GM21619 (cell line): ENCODE data around the gene ACVR1.
"Not testable (repeated sequence)": the region's sequence is repeated elsewhere in the genome, so short reads cannot be mapped to it uniquely, and the experiment has no call there.

Source experiments
- ATAC-seq: cut with Tn5 transposase; IDR thresholded peaks from one replicate; pipeline ENCODE4 v1.9.1; 2021; ENCODE audit not compliant: unreplicated experiment

Gene ACVR1

GRCh38 chr2:157894694-157895435, 18.7 kb upstream of the ACVR1 start:
- no peak for ATAC-seq

GRCh38 chr2:157893611-157894010, 17.5 kb upstream of the ACVR1 start:
- no peak for ATAC-seq

DNA sequence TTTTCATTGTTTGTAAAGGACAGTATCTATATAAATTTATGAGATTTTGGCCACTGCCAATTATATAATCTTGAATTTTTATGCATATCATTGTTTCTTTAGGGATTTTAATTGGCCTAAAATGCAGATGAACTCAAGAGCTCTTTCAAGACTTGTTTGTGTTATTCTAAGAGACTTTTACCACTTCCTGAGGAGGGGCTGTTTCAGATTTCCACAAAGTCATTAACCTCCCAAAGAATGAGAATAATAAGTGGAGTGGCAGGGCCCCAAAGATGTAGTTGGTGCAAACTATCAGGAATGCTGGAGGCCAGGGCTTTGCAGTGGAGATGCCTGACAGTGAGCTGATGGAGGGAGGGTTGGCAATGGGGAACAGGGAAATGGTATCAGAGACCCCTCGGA, 15.5 kb upstream of the ACVR1 start:
- no peak for ATAC-seq

GRCh38 chr2:157890969-157891642, 15.0 kb upstream of the ACVR1 start:
- ATAC-seq = no peak

GRCh38 chr2:157887946-157888345, 11.8 kb upstream of the ACVR1 start:
- ATAC-seq = no peak

DNA sequence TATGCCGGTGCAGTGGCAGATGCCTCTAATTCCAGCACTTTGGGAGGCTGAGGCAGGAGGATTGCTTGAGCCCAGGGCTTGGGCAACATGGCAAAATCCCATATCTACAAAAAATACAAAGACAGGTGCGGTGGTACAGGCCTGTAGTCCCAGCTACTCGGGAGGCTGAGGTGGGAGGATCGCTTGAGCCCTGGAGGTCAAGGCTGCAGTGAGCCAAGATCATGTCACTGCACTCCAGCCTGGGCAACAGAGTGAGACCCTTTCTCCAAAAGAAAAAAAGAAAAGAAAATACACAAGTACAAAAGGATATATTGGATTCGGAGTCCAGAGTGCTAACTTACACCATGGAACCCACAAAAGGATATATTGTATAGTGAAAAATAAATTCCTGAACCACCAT, 8.4 kb upstream of the ACVR1 start:
- ATAC-seq = not testable (repeated sequence)

DNA sequence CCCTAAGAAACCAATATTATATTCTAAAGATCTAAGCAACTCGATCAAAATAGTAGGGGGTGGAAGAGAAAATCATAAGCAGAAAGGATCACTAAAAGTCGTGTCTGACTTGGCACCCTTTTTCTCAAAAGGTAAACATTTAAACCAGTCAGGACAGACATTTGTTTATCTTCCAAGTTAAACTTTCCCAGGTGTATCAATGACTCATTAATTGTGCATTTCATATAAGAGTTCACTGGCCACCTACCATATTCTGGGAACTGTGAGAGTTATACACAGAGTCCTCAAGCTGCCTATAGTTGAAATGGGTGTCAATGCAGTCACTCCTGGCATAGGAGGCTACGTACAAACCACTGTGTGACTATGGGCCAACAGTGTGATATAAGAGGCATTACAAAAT, 4.8 kb upstream of the ACVR1 start:
- ATAC-seq = no peak

- no peak for ATAC-seq
Measured at GRCh38 chr2:157877761-157878400, 1.8 kb upstream of the ACVR1 start.

DNA sequence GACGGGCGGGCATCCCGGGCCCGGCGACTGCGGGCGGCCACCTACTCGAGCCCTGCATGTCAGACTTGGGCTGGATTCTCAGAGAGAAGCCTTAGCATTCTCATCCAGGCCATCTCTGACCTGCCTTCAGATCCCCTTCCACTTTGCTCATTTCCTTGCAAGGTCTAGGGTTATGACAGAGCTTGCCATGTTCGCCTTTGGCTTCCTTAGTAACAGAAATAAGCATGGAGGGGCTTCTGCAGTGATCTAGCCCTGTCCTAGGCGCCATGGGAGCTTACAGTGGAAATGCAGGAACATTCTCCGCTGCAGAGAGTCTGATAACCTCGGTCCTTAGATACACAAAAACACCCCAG, 632 bp upstream of the ACVR1 start:
- no peak for ATAC-seq

DNA sequence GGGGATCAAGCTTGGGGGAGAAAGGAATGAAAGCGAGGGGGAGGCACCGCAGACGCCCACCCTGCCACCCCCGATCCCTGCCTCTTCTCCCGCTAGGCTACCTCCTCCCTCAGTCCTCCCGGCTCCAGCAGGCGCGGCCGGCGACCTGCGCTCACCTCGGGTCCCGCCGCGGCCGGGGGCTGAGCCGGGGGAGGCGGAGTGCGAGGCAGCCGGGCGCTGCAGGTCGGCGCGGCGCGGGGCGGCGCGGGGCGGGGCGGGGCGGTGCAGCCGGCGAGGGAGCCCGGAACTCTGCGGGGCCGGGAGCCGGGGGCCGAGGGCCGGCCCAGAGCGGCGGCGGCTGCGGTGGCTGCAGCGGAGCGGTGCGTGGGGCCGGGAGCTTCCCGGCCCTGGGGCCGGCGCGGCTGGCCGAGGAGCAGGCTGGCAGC, 477 bp downstream of the ACVR1 start:
- peak; percentile 35 for ATAC-seq

- no peak for ATAC-seq
Measured at GRCh38 chr2:157874997-157875640, 1.0 kb downstream of the ACVR1 start.

GRCh38 chr2:157874348-157874747, 1.8 kb downstream of the ACVR1 start:
- ATAC-seq = no peak

DNA sequence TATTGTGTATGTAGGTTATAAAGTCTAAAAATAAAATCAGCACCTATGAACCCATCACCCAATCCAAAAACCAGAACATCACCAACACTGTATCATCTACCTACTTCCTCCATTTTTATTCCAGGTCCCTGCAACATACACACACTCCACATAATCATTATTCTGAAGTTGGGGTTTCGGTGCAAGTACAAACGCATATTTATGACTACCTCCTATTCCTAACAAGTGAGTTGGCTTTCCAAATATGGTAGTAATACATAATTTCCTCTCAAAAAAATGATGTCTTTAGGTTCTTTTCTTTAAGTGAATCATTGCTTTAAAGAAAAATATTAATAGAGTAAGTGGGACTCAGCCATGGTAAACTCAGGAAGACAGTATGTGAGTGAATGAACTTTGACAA, 3.3 kb downstream of the ACVR1 start:
- ATAC-seq = no peak

DNA sequence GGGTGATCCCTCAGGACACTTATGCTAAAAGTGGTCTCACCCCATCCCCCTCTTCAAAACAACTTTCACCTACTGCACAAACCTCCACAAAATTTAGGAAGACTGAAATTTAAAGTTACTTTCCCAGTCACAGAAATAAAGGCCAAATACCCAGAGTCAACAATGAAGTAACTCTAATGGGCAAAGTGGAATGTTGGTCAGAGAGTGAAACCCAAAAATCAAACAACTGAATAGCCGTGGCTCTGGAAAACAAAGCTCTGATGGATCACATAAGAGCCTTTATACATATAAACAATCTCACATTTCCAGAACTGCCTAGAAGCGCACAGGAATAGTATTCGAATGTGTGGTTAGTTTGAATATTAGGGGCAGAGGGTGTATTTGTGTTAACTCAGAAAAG, 4.7 kb downstream of the ACVR1 start:
- no peak for ATAC-seq

DNA sequence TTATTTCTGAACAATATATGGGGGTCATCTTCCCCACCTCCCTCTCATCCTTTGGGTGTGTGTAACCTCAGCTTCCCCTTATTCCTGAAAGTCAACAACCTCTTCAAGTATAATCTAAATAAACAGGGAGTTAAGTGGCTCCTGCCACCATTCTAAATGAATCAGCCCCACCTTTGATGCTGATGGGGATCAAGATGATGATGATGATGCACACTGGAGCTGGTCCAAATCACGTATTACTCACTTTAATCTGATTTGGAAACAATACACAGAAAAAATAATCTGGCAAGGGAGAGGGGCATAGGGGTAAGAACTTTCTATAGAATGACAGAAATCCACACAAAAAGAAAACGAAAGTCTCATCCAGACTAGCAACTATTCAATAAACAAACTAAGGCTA, 7.1 kb downstream of the ACVR1 start:
- no peak for ATAC-seq

DNA sequence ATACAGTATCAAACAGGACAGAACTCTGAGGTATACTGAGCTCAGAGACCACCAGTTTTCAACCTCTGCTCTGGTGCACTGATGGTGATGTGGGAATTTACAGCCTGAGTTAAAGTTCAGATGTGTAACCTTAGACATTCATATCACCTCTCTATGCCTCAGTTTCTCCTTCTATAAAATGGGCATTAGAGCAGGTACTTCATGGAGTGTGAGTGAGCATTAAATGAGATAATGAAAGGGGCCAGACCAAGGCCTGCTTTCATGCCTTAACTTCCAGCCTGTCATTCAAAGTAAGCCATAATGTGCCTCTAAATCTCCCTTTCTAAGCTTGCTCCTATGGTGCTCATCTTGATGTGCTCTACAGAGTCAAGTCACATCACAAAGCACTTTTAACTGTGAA, 8.4 kb downstream of the ACVR1 start:
- ATAC-seq = no peak

DNA sequence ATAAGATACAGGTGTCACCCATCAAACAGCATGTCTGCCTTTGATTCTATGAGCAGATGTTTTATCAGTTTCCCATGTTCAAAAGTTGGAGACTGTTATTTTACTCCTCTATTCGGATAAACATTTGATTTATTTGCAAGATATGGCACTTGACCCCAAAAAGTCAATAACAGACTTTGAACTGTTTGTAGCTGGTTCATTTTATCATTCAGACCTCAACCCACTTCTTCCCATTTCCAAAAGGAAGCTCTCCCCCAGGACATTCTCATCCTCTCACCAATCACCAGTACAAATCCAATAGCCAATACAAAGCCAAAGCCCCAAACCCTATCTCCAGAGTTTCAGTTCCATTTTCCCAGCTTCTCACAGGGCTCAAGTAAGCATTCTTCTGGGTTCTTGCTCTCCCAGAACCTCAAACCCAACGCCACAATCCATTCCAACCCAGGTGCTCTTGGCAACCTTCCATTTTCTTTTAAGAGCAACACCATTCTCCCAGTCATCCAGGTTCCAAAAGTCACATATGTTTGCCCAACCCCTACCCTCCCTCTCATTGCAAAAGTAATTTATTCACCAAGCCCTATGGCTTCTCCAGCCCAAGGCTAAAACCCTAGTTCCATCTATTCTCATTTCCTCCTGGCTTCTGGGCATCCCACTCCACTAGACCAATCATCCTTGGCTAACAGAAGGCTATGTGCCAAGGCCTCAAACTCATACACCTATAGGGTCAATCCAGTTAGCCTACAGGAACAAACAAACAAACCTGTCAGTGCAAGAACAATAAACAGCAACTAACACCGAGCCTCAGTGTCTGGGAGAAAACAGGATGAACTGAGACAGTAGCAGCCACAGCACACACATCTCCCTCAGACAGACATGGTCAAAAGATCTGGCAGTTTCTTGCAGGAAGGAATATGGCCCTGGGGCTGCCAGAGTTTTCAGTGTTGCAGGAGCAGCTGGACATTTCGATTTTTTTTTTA, 9.2 kb downstream of the ACVR1 start:
- no peak for ATAC-seq

- ATAC-seq = no peak
Measured at GRCh38 chr2:157866202-157866601, 9.9 kb downstream of the ACVR1 start.

DNA sequence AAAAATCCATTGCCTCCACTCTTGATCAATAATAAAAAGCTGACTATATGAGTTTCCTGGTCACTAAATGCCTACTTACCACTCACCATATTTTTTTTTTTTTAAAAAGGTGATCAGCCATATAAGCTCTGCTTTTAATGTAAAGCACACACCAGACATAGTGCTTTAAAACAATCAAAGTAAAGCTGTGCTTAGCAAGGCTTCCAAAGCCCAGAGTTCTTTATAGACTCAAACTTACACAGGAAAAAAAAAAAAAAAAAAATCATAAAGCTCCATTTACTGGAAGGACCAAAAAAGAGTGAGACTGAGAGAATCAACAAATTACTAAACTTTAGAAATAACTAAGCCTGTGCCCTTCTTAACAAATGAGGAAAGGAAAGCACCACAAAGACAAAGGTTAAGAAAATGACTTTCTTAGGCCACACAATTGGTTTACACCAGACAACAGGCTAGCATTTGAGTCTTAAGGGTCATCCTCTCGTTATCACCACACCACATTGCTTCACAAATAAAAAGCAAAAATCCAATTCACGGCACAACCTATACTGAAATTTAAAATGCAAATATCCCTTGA, 11.2 kb downstream of the ACVR1 start:
- ATAC-seq = no peak

- ATAC-seq = no peak
Measured at GRCh38 chr2:157858846-157859245, 17.3 kb downstream of the ACVR1 start.
